Loucy (cell line): Measurements from ENCODE around the gene CFAP97D2.
"Not testable (repeated sequence)": the region's sequence is repeated elsewhere in the genome, so short reads cannot be mapped to it uniquely, and the experiment has no call there.

ENCODE experiments used
- EZH2phosphoT487 ChIP-seq: fragments of 200-600 bp; IDR thresholded peaks from 2 replicates; pipeline ENCODE4 v1.6.1; 2018; ENCODE audit warnings: antibody characterized with exemption, mild to moderate bottlenecking, moderate library complexity, borderline replicate concordance
- TF ChIP-seq, protein P1 (sequence below): fragments of 200-600 bp; sonication (generic); conservative IDR thresholded peaks from 2 replicates; pipeline ENCODE4 v1.5.1; 2014; ENCODE audit warnings: mild to moderate bottlenecking, antibody characterized with exemption, low read length

GRCh38 chr13:114176359-114176902 is 2.6 kb upstream of the CFAP97D2 start:
- TF ChIP-seq, protein P1, sequence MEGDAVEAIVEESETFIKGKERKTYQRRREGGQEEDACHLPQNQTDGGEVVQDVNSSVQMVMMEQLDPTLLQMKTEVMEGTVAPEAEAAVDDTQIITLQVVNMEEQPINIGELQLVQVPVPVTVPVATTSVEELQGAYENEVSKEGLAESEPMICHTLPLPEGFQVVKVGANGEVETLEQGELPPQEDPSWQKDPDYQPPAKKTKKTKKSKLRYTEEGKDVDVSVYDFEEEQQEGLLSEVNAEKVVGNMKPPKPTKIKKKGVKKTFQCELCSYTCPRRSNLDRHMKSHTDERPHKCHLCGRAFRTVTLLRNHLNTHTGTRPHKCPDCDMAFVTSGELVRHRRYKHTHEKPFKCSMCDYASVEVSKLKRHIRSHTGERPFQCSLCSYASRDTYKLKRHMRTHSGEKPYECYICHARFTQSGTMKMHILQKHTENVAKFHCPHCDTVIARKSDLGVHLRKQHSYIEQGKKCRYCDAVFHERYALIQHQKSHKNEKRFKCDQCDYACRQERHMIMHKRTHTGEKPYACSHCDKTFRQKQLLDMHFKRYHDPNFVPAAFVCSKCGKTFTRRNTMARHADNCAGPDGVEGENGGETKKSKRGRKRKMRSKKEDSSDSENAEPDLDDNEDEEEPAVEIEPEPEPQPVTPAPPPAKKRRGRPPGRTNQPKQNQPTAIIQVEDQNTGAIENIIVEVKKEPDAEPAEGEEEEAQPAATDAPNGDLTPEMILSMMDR, result not testable (repeated sequence)
- TF ChIP-seq EZH2phosphoT487, result not testable (repeated sequence)
